Measurements from ENCODE around the gene SMARCA2.

SMARCA2 gene

GRCh38 chr9:2015581-2016407 lies 647 bp downstream of the SMARCA2 start:
- DNase-seq (ENCODE audit: low spot score), result peak; percentile 16

GRCh38 chr9:2016408-2017330 lies 1.5 kb downstream of the SMARCA2 start:
- DNase-seq (ENCODE audit: low spot score), result peak; percentile 8

DNA sequence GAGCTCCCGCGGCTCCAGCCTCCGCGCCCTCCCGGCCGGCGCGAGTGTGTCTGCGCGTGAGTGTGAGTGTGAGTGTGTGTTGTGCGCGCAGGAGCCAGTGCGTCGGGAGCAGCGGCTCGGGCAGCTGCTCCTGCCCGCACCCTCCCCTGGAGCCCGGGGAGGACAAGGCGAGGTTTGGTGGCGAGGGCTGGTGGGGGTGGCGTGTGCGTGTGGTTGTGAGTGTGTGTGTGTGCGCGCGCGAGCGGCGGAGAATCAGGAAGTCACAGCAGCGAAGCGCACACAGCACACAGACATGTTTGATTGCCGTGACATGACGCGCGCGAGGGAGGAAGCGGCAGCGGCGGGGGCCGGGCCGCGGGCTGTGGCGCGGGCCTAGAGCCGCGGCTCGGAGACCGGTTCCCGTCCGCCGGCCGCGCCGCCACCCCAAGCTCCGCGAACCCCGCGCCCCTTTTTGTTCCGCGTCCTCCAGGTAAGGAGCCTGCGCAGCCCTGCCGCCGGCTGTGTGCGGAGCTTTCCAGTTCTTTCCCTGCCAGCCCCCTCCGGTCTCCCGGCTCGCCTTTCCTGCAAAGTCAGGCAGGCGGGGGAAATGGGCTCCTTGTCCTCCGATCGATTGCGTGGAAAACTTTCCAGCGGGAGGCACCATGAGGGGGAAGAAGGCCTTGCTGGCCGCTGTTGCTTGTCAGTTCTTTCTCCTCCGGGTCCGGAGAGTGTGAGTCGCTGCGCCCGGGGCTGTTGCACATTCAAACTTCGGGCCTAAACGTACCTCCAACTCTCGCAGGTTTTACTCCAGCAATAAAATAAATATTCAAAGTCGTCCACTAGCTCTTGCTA lies 2.4 kb downstream of the SMARCA2 start:
- peak; percentile 11 for DNase-seq (ENCODE audit: low spot score)

GRCh38 chr9:2018162-2018643 lies 3.1 kb downstream of the SMARCA2 start:
- no peak for DNase-seq (ENCODE audit: low spot score)

GRCh38 chr9:2018764-2019558 lies 3.8 kb downstream of the SMARCA2 start:
- DNase-seq (ENCODE audit: low spot score), result no peak

DNA sequence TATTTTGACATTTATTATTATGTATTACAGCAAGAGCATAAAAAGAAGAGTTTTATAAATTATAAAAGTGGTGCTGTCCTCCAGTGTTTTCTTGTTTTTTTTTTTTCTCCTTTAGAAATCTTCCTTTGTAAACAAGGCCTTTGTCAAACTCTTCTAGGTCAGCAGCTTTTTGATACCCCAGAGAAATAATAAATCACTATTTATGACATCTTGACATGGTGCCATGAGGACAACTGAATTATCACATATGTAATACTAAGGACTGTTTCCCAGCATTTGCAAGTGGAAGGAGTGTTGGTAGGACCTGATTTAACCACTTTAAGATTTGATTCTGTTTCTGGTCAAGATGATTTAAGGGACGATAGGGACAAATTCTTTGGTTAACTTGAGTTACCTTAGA lies 4.6 kb downstream of the SMARCA2 start:
- no peak for DNase-seq (ENCODE audit: low spot score)

- DNase-seq (ENCODE audit: low spot score), result no peak
Measured at GRCh38 chr9:2021731-2022130, 6.6 kb downstream of the SMARCA2 start.

DNA sequence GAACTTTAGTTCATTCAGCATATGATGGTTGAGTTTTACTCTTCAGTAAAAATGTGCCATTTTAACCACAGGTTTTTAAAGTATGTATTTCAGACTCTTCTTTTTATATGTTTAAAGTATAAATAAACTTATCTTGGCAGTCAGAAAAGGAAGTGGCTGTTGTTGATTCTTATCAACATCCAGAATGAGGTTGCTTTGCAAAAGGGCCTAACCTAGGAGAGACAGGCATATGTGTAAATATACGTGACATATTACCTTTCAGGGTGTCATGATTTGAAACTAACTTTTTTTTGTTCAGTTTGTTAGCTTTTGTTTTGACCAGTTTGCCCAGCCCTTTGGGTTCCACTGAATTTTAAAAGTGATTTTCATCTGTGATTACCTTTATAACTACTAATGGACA lies 7.4 kb downstream of the SMARCA2 start:
- no peak for DNase-seq (ENCODE audit: low spot score)

GRCh38 chr9:2023042-2023441 lies 7.9 kb downstream of the SMARCA2 start:
- DNase-seq (ENCODE audit: low spot score), result no peak

GRCh38 chr9:2023532-2023931 lies 8.4 kb downstream of the SMARCA2 start:
- no peak for DNase-seq (ENCODE audit: low spot score)

GRCh38 chr9:2024888-2025782 lies 10.0 kb downstream of the SMARCA2 start:
- no peak for DNase-seq (ENCODE audit: low spot score)

- no peak for DNase-seq (ENCODE audit: low spot score)
Measured at GRCh38 chr9:2026220-2026997, 11.3 kb downstream of the SMARCA2 start.

- DNase-seq (ENCODE audit: low spot score), result no peak
Measured at GRCh38 chr9:2027543-2028160, 12.5 kb downstream of the SMARCA2 start.

- no peak for DNase-seq (ENCODE audit: low spot score)
Measured at GRCh38 chr9:2028888-2029287, 13.7 kb downstream of the SMARCA2 start.

- no peak for DNase-seq (ENCODE audit: low spot score)
Measured at GRCh38 chr9:2029666-2030170, 14.6 kb downstream of the SMARCA2 start.

GRCh38 chr9:2032234-2032633 lies 17.1 kb downstream of the SMARCA2 start:
- DNase-seq (ENCODE audit: low spot score), result no peak

GRCh38 chr9:2036844-2037243 lies 21.7 kb downstream of the SMARCA2 start:
- DNase-seq (ENCODE audit: low spot score), result no peak
